Activated CD4-positive, alpha-beta T cell treated with anti-CD3 and anti-CD28 coated beads, Interleukin-2, amount 10 ng/mL, durations not matched to agents 24 days and 14 days (primary cell): ENCODE results near the gene CNTLN. TPM values are rescaled to one million over a fixed set of nuclear protein-coding genes. Genes with fewer than 3 reads are reported as not detected.
"Not testable (repeated sequence)": the region's sequence is repeated elsewhere in the genome, so short reads cannot be mapped to it uniquely, and the experiment has no call there.

Source experiments
- DNase-seq: peaks from one replicate; pipeline ENCODE4 v3.0.0; 2022
- H3K27ac Mint-ChIP-seq: one replicate; pipeline ENCODE4 v1.8.0; 2022; ENCODE audit warnings: mild to moderate bottlenecking, mixed read lengths
- H3K27me3 Mint-ChIP-seq: one replicate; pipeline ENCODE4 v1.8.0; 2022; ENCODE audit warnings: mixed read lengths
- H3K36me3 Mint-ChIP-seq: one replicate; pipeline ENCODE4 v1.8.0; 2022; ENCODE audit warnings: low read depth, mild to moderate bottlenecking, mixed read lengths
- H3K4me1 Mint-ChIP-seq: one replicate; pipeline ENCODE4 v1.8.0; 2021; ENCODE audit warnings: mixed read lengths
- H3K4me3 Mint-ChIP-seq: one replicate; pipeline ENCODE4 v1.8.0; 2022; ENCODE audit warnings: mild to moderate bottlenecking, moderate library complexity, mixed read lengths
- H3K9me3 Mint-ChIP-seq: one replicate; pipeline ENCODE4 v1.8.0; 2021; ENCODE audit warnings: mixed read lengths
- intact Hi-C: fragments of 100-400 bp; cut with micrococcal nuclease; formaldehyde crosslinking; loops from one replicate; pipeline ENCODE4 v1.15.1; 2023
- total RNA-seq: library from RNA; stranded (reverse); gene quantifications from 2 replicates; pipeline ENCODE4 v1.2.3, GENCODE V29; 2022

CNTLN gene
- total RNA-seq, 1 donor from 2014 or later: 1.6 TPM

DNA sequence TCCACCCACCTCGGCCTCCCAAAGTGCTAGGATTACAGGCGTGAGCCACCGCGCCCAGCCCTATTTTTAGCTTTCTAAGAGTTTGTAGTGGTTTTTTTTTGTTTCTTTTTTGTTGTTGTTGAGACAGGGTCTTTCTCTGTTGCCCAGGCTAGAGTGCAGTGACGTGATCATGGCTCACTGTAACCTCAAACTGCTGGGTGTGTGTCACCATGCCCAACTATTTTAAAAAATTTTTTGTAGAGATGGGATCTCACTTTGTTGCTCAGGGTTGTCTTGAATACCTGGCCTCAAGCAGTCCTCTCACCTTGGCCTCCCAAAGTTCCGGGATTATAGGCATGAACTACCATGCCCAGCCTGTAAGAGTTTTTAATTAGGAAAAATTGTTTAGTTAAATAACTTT, 298.7 kb downstream of the CNTLN start:
- no peak for DNase-seq
- Mint-ChIP-seq H3K27me3 (no peaks in the 10 kb centered on the region), H3K4me3 (no peak overlapping the region), H3K4me1 (no peaks in the 10 kb centered on the region), H3K36me3 (no peaks in the 10 kb centered on the region), H3K9me3 (peaks cover under 1% of the 10 kb centered on the region), H3K27ac (no peak overlapping the region)
- intact Hi-C loops: no loop called here

GRCh38 chr9:17436854-17437253, 302.0 kb downstream of the CNTLN start:
- H3K27ac Mint-ChIP-seq: no peak overlapping the region
- H3K36me3 Mint-ChIP-seq: no peaks in the 10 kb centered on the region
- H3K4me1 Mint-ChIP-seq: no peaks in the 10 kb centered on the region
- H3K4me3 Mint-ChIP-seq: no peak overlapping the region
- no peak for DNase-seq
- intact Hi-C loops: no loop called here
- H3K9me3 Mint-ChIP-seq: peaks cover 11% of the 10 kb centered on the region
- no peaks in the 10 kb centered on the region for H3K27me3 Mint-ChIP-seq

- H3K27me3 Mint-ChIP-seq: no peaks in the 10 kb centered on the region
- peaks cover 11% of the 10 kb centered on the region for H3K9me3 Mint-ChIP-seq
- H3K4me1 Mint-ChIP-seq: no peaks in the 10 kb centered on the region
- no peak overlapping the region for H3K4me3 Mint-ChIP-seq
- H3K27ac Mint-ChIP-seq: no peak overlapping the region
- no peaks in the 10 kb centered on the region for H3K36me3 Mint-ChIP-seq
- intact Hi-C loops: no loop called here
- no peak for DNase-seq
Observed at GRCh38 chr9:17437813-17438212, 303.0 kb downstream of the CNTLN start.

GRCh38 chr9:17445126-17445525, 310.3 kb downstream of the CNTLN start:
- DNase-seq, H3K36me3 Mint-ChIP-seq, H3K27me3 Mint-ChIP-seq, H3K9me3 Mint-ChIP-seq, H3K4me1 Mint-ChIP-seq, H3K4me3 Mint-ChIP-seq, H3K27ac Mint-ChIP-seq, intact Hi-C loops: not testable (repeated sequence)

DNA sequence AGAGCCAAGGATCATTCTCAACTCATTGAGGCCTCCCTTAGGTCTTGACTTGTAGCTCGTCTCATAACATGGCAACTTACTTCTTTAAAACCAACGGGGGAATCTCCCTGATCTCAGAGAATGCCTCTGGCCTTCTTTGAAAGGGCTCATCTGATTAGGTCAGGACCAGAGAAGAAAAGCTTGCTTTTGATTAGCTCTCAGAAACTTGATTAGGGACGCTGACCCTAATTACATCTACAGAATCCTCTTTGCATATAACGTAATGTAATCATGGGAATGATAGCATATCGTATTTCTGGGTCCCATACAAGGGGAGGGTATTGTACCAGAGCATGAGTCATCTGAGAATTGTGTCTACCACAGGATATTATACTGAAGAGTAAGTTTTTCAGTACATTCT, 318.9 kb downstream of the CNTLN start:
- H3K27me3 Mint-ChIP-seq: no peaks in the 10 kb centered on the region
- no peak for DNase-seq
- H3K4me1 Mint-ChIP-seq: no peaks in the 10 kb centered on the region
- H3K4me3 Mint-ChIP-seq: no peak overlapping the region
- no peaks in the 10 kb centered on the region for H3K9me3 Mint-ChIP-seq
- no peaks in the 10 kb centered on the region for H3K36me3 Mint-ChIP-seq
- intact Hi-C loops: no loop called here
- no peak overlapping the region for H3K27ac Mint-ChIP-seq

GRCh38 chr9:17462869-17463464, 328.1 kb downstream of the CNTLN start:
- Mint-ChIP-seq H3K27ac (no peak overlapping the region), H3K27me3 (no peaks in the 10 kb centered on the region), H3K4me1 (no peaks in the 10 kb centered on the region), H3K4me3 (no peak overlapping the region), H3K9me3 (no peaks in the 10 kb centered on the region), H3K36me3 (no peaks in the 10 kb centered on the region)
- DNase-seq: peak; percentile 69
- intact Hi-C loops: loop anchor here (1.0 to 2.0 kb wide), 3 partner anchors 346 to 1590 kb away; no protein-coding TSS in a partner anchor

GRCh38 chr9:17470036-17470813, 335.4 kb downstream of the CNTLN start:
- Mint-ChIP-seq H3K27me3 (no peaks in the 10 kb centered on the region), H3K36me3 (no peaks in the 10 kb centered on the region), H3K4me1 (no peaks in the 10 kb centered on the region), H3K4me3 (no peak overlapping the region), H3K9me3 (no peaks in the 10 kb centered on the region), H3K27ac (no peak overlapping the region)
- intact Hi-C loops: no loop called here
- DNase-seq: no peak

- Mint-ChIP-seq H3K9me3 (no peaks in the 10 kb centered on the region), H3K27ac (no peak overlapping the region), H3K4me1 (no peaks in the 10 kb centered on the region), H3K27me3 (no peaks in the 10 kb centered on the region), H3K4me3 (no peak overlapping the region), H3K36me3 (no peaks in the 10 kb centered on the region)
- intact Hi-C loops: no loop called here
- no peak for DNase-seq
Observed at GRCh38 chr9:17472126-17472525, 337.3 kb downstream of the CNTLN start.

DNA sequence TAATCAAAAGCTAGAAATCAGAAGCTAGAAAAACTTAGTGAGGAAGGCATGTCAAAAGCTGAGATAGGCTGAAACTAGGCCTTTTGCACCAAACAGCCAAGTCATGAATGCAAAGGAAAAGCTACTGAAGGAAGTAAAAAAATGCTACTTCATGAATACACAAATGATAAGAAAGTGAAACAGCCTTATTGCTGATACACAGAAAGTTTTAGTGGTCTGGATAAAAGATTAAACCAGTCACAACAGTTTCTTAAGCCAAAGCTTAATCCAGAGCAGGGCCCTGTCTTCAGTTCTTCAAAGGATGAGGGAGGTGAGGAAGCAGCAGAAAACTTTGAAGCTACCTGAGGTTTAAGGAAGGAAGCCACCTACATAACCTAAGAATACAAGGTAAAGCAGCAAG, 341.6 kb downstream of the CNTLN start:
- no peaks in the 10 kb centered on the region for H3K36me3 Mint-ChIP-seq
- no peak for DNase-seq
- no peaks in the 10 kb centered on the region for H3K4me1 Mint-ChIP-seq
- no peak overlapping the region for H3K4me3 Mint-ChIP-seq
- no peaks in the 10 kb centered on the region for H3K9me3 Mint-ChIP-seq
- intact Hi-C loops: no loop called here
- no peak overlapping the region for H3K27ac Mint-ChIP-seq
- no peaks in the 10 kb centered on the region for H3K27me3 Mint-ChIP-seq

DNA sequence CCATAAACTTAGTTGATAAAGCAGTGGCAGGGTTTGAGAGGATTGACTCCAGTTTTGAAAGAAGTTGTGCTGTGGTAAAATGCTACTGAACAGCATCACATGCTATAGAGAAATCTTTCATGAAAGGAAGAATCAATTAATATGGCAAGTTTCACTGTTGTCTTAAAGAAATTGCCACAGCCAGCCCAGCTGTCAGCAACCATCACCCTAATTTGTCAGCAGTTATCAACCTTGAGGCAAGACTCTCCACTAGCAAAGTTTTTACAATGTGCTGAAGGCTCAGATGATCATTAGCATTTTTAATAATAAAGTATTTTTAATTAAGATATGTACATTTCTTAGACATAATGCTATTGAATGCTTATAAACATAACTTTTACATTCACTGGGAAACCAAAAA, 343.0 kb downstream of the CNTLN start:
- Mint-ChIP-seq H3K4me1 (no peaks in the 10 kb centered on the region), H3K9me3 (no peaks in the 10 kb centered on the region), H3K36me3 (no peaks in the 10 kb centered on the region), H3K27me3 (no peaks in the 10 kb centered on the region), H3K4me3 (no peak overlapping the region), H3K27ac (no peak overlapping the region)
- intact Hi-C loops: no loop called here
- no peak for DNase-seq

GRCh38 chr9:17480966-17481365, 346.1 kb downstream of the CNTLN start:
- H3K4me1 Mint-ChIP-seq: no peaks in the 10 kb centered on the region
- H3K36me3 Mint-ChIP-seq: no peaks in the 10 kb centered on the region
- no peaks in the 10 kb centered on the region for H3K9me3 Mint-ChIP-seq
- no peaks in the 10 kb centered on the region for H3K27me3 Mint-ChIP-seq
- H3K4me3 Mint-ChIP-seq: no peak overlapping the region
- no peak for DNase-seq
- no peak overlapping the region for H3K27ac Mint-ChIP-seq
- intact Hi-C loops: no loop called here

DNA sequence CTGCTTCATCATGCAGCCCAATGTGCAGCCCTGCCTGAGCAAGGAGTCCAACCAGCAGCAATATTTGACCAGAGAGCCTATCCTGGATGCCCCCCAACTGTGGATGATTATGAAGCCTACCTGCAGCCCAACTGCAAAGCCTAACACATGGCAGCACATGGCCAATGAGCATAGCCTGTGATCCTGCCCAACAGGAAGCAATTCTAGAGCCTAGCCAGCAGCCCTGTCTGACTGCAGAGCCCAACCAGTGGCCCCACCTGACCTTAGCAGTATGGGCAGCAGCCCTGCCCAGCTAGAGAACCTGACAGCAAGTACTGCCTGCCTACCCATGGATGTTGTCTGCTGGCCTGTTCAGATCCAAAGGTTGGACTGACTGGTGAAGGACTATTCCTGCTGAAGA, 346.7 kb downstream of the CNTLN start:
- intact Hi-C loops: no loop called here
- H3K4me3 Mint-ChIP-seq: no peak overlapping the region
- no peaks in the 10 kb centered on the region for H3K9me3 Mint-ChIP-seq
- H3K36me3 Mint-ChIP-seq: no peaks in the 10 kb centered on the region
- H3K27ac Mint-ChIP-seq: no peak overlapping the region
- no peaks in the 10 kb centered on the region for H3K27me3 Mint-ChIP-seq
- no peak for DNase-seq
- no peaks in the 10 kb centered on the region for H3K4me1 Mint-ChIP-seq

DNA sequence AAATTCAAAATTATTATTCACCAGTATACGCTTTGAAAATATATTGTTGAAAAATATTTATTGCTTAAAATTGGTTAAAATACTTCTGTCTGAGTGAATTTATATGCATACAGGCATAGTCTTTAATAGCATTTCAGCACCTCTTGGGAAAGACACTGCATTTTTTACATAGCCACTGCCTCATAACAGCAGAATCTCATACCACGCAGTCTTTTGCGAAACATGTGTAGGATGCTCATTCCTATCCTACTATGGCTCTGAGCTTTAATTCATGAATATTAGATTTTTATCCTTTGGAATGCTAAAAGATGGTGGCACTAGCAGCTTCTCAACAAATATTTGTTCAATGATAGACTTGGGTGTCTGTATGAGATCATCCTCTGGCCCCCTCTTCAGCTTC, 350.1 kb downstream of the CNTLN start:
- H3K9me3 Mint-ChIP-seq: no peaks in the 10 kb centered on the region
- DNase-seq: no peak
- intact Hi-C loops: no loop called here

DNA sequence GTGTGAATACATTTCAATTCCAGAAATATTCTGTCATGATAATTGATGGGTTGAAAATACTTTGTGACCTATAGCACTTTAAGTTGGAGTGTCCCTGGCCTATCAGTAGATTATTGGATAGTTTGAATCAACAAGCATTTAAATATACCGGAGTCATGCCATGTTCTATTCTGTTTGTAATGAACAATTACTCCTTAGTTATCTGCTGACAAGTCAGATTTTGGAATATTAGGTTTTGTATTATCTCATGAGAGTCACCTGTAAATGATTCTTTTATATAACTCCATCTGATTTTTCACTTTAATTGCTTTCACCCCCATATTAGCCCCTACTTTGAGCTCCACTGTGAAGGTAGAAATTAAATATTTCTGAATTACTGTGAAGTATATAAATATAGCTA, 351.6 kb downstream of the CNTLN start:
- no peak overlapping the region for H3K27ac Mint-ChIP-seq
- H3K4me3 Mint-ChIP-seq: no peak overlapping the region
- H3K9me3 Mint-ChIP-seq: no peaks in the 10 kb centered on the region
- no peaks in the 10 kb centered on the region for H3K36me3 Mint-ChIP-seq
- DNase-seq: no peak
- intact Hi-C loops: no loop called here
- H3K27me3 Mint-ChIP-seq: no peaks in the 10 kb centered on the region
- no peaks in the 10 kb centered on the region for H3K4me1 Mint-ChIP-seq

More for the DNA sequence above, 350.1 kb downstream of the CNTLN start:
- Mint-ChIP-seq H3K4me1 (no peaks in the 10 kb centered on the region), H3K27me3 (no peaks in the 10 kb centered on the region), H3K27ac (no peak overlapping the region), H3K36me3 (no peaks in the 10 kb centered on the region), H3K4me3 (no peak overlapping the region)

- Mint-ChIP-seq H3K27me3 (no peaks in the 10 kb centered on the region), H3K4me3 (no peak overlapping the region), H3K9me3 (no peaks in the 10 kb centered on the region), H3K27ac (no peak overlapping the region), H3K4me1 (no peaks in the 10 kb centered on the region), H3K36me3 (no peaks in the 10 kb centered on the region)
- intact Hi-C loops: no loop called here
- DNase-seq: no peak
Observed at GRCh38 chr9:17487467-17487866, 352.6 kb downstream of the CNTLN start.
